Measurements from ENCODE around the gene SYNJ2.

Gene SYNJ2

DNA sequence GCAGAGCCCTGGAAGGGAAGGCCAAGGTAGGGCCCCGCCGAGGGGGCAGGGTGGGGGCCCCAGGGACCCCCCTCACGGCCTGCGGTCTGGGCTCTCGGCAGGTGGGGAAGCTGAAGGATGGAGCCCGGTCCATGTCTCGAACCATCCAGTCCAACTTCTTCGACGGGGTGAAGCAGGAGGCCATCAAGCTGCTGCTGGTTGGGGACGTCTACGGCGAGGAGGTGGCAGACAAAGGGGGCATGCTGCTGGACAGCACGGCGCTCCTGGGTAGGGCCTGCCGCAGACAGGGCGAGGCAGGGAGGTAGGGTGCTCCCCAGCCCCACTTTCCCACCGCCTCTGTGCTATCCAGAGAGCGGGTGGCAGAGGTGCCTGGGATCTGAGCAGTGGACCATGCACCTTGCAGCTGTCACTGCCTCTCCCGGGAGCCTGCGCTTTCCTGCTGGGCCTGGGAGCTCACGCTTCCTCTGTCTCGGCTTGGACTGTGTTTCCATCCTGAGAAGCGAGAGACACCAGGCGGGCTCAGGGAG is 83.1 kb downstream of the SYNJ2 start:
- DNase-seq: no peak

DNA sequence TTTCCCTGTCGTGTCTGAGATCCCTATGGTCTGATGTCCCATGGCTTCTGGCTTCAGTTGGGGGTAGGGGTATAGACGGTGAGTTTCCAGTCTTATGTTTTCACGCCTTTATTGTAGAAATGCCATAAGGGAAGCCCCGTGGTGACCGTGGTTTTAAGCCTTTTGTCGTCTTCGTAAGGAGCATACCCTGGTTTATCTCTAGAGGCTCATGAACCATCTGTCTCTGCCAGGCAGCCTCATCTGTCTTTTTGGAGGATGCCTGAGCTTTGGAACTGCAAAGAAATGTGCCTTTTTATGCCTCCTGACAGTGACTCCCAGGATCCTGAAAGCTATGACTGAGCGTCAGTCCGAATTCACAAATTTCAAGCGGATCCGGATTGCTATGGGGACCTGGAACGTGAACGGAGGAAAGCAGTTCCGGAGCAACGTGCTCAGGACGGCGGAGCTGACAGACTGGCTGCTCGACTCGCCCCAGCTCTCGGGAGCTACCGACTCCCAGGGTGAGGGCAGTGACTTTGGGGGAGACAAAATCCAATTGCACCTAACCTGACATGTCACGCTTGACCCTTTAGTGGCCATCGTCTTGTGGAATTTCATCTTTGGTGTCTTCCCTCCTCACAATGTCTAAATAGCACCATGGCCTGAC is 84.6 kb downstream of the SYNJ2 start:
- no peak for DNase-seq

GRCh38 chr6:158067436-158068015 is 85.9 kb downstream of the SYNJ2 start:
- DNase-seq: no peak

GRCh38 chr6:158068156-158068892 is 86.7 kb downstream of the SYNJ2 start:
- DNase-seq: peak; percentile 29 to 38 (median 33)

DNA sequence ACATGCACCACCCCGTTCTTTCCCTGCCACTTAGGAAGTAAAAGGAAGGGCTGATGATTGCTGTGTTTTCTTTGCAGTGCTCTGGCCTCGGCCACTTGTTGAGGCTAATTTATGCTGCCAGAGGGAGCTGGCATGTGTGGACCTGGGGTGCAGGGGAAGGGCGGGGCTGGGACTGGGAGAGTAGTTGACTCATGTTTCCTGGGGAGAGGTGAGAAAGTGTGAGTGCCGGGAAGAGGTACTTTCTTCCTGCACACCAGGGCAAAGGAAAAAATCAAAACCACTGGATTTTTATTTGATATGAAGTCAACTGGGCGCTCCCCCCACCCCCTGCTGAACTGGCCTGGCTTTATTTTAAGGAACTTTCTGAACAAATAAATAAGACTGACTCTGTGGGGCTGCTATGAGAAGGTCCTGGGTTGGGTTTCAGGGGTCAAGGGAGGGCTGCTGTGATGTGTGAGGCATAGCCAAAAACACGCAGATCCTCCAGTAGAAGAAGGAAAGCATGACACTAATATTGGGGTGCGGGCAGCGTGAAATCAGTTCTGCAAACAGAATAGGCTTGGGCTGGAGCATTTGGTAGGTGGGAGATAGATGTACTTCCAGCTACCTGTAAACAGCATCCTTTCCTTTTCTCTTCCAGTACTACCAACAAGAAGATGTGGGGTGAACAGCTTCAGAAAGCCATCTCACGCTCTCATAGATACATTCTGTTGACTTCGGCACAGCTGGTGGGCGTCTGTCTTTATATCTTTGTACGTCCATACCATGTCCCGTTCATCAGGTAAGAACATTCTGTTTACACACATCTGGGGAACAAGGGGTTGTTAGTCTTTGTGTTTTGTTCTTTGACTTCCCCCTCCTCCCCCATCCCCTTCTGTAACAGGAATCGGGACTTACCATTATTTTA is 87.5 kb downstream of the SYNJ2 start:
- DNase-seq: no peak

DNA sequence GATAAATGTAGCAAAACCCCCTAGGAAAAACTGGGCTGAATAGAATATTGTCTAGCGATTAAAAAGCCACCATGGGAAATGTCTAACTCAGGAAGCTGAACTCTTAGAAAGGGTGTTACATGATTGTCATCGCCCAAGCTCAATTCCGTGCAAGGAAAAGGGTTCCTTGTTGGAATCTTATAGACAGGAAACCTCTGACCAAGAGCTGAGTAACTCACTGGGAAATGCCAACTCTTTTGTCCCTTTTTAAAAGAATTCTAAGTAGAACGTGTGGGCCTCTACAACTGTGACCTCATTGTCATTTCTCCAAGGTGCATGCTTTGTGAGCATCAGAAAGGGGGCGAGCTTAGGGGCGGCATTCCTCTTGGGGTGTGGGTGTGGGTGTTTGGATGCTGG is 88.1 kb downstream of the SYNJ2 start:
- DNase-seq: peak; percentile 24 to 55 (median 55)

DNA sequence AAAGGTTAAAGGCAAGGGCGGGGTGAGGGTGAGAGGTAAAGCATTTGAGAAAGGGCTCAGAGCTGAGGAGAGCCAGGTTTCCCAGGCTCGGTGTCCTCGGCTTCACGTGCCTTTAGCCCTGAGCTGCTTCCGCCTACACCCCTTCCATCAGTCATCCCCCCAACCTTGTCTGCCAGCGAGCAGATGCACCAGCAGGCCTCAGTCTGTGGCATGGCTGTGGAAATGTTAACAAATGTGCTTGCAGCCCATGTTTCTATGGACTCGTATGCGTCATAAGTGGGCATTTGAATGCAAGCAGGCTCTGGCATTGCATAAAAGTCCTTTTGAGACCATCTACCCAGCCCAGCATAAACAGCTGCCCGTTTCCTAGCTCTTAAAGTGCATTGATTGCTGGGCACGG is 88.8 kb downstream of the SYNJ2 start:
- DNase-seq: no peak

DNA sequence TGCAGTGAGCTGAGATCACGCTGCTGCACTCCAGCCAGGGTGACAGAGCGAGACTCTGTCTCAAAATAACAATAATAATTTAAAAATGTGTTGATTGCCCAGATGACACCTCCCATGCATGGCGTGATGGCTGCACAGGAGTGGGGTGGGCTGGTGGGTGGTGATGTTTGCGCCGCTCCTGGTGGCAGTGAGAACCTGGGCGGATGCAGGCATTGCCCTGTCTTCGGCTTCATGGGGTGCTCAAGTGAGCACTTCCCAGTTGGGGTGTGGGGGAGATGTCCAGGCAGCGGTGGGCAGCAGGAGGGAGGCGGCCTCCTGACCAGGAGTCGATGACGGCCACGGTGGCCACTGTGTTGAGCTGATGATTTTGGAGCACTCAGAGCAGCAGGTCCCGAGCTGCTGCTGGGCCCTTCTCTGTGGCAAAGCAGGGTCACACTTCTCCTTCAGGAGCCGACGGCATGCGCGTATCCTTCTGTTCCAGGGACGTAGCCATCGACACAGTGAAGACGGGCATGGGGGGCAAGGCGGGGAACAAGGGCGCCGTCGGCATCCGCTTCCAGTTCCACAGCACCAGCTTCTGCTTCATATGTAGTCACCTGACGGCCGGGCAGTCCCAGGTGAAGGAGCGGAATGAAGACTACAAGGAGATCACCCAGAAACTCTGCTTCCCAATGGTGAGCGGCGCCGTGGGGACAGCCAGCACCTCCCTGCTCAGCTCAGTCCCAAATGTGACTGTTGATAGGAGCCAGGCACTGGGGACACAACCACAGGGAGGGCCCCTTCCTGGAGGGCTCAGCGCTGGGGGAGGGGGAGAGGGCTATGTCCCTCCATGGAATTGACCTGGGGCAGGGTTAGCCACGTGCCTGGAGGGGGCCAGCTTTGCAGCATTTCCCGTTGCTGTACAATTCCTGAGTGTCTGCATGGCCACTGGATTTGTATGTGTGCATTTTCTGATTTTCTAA is 89.7 kb downstream of the SYNJ2 start:
- DNase-seq: no peak

- peak; percentile 75 to 85 (median 81) for DNase-seq
Measured at GRCh38 chr6:158072083-158072721, 90.5 kb downstream of the SYNJ2 start.

DNA sequence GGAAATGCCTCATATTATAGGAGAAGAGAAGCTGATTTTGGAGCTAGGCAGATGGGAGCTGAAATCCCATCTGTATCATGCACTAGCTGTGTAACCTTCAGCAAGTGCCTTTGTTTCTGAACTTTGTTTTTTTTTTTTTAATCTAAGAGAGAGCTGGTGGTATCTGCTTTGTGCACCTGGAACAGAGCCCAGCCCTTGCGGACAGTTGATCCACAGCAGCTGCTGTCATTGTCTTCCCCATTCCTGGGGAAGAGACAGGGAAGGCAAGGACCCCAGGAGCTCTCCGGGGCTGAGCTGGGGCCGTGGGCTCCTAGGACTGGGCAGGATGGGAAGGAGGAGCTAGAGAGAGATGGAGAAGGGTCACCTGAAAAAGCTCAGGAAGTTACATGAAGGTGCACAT is 92.1 kb downstream of the SYNJ2 start:
- DNase-seq: no peak

DNA sequence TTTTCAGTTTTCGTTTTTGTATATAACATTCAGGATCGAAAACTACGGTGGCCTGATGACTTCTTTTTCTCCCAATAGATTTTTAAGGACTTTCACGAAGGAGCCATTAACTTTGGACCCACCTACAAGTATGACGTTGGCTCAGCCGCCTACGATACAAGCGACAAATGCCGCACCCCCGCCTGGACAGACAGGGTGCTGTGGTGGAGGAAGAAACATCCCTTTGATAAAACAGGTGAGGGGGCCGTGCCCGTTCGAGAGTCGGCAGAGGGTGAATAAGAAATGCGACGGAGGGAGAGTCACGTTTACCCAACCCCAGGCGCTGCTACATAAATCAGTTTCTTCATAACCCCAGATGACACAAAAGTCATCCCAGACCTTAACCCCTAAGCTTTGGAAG is 94.9 kb downstream of the SYNJ2 start:
- no peak for DNase-seq

GRCh38 chr6:158077676-158078075 is 96.0 kb downstream of the SYNJ2 start:
- DNase-seq: no peak

- DNase-seq: no peak
Measured at GRCh38 chr6:158078320-158078719, 96.7 kb downstream of the SYNJ2 start.

- DNase-seq: no peak
Measured at GRCh38 chr6:158080849-158081656, 99.4 kb downstream of the SYNJ2 start.

DNA sequence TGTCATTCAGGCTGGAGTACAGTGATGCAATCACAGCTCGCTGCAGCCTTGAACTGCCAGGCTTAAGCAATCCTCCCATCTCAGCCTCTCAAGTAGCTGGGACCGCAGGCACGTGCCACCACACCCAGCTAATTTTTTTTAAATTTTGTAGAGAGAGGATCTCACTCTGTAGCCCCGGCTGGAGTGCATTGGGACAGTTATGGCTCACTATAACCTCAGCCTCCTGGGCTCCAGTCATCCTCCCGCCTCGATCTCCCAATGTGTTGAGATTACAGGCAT is 99.9 kb downstream of the SYNJ2 start:
- peak; percentile 71 to 82 (median 72) for DNase-seq

- no peak for DNase-seq
Measured at GRCh38 chr6:158083455-158084325, 102.0 kb downstream of the SYNJ2 start.

DNA sequence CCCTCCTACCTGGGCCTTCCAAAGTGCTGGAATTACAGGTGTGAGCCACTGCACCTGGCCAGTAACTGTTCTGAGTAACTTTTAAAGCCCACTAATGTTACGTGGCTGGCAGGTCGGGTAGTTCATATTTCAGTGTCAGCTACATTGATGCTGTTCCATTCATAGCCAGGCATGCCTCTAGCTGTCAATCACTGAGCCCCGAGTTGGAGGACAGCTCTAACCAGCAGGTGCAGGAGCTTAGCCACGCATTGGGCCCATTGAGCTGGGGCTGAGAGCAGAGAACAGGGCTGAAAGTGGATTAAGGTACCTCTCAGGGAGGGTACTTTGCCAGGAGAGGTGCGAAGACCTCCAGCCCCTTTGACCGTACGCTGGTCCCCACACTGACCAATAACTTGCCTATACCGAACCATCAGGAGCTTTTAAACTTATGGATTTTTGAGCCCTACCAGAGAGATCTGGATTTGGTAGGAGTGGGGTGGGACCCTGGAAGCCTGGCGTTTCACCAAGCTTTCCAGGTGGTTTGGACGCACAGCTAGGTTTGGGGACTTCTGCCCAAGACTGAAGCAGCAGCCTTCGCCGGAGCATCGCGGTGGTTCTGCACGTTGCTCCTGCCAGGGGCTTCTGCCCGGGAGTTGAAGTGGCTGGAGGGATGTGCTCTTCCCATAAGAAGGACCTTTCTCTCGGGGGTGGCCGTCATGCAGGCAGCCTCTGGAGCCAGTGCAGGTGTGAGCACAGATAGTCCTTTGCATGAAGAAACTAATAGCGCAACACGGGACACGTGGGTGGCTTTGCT is 103.8 kb downstream of the SYNJ2 start:
- DNase-seq: no peak

DNA sequence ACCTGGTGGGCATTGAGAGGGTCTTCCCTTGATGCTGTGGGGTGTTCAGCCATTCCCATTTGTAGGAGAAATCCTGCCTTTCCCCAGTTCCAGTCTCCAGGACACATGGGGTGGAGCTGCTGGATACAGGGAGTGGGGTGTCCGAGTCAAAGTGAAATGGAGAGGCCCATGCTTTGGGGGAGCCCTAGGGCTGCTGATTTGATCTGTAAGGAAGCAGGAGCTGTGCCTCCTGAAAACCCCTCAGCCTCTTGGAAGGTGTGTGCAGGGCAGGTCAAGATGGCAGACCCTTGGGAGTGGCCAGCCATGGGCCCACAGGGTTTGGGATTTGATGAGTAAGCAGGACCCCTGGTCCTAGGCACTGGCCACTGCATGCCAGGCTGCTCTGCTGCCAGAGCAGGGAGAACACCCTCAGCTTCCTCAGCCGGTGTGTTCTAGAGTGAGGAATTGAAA is 104.4 kb downstream of the SYNJ2 start:
- DNase-seq: no peak
